OCI-LY7 (cell line): ENCODE data around the gene EPHA10. TPM values are rescaled to one million over a fixed set of nuclear protein-coding genes. Genes with fewer than 3 reads are reported as not detected.

Source experiments
- BruUV-seq: library from RNA; stranded (reverse); fragments of 400-500 nt; replicated peaks from 2 replicates; lab custom pipeline; 2021; lab: Mats Ljungman, UMichigan
- CTCF ChIA-PET: fragments of 300-600 bp; sonication (Branson Sonifier 250); formaldehyde crosslinking; loops from one replicate; lab custom pipeline; 2022; ENCODE audit warnings: antibody characterized with exemption; ENCODE audit not compliant: unreplicated experiment; lab: Charles Lee
- POLR2A ChIA-PET: fragments of 300-600 bp; sonication (Branson Sonifier 250); formaldehyde crosslinking; loops from one replicate; lab custom pipeline; 2022; ENCODE audit warnings: antibody characterized with exemption; lab: Charles Lee
- DNase-seq: peaks from one replicate; pipeline ENCODE4 v3.0.0-alpha.2; 2015; ENCODE audit warnings: low spot score
- H2AFZ ChIP-seq: fragments of 200-600 bp; sonication (generic), shearing (Covaris generic); 2 replicates; pipeline ENCODE4 v1.6.1; 2014; ENCODE audit warnings: mild to moderate bottlenecking, antibody characterized with exemption, low read length, moderate library complexity
- H3K27ac ChIP-seq: fragments of 200-600 bp; sonication (generic); 2 replicates; pipeline ENCODE4 v1.5.1; 2014; ENCODE audit warnings: mixed run types, low read depth, mild to moderate bottlenecking, moderate library complexity, low read length, inconsistent platforms; ENCODE audit not compliant: poor library complexity, severe bottlenecking
- H3K36me3 ChIP-seq: fragments of 200-600 bp; sonication (generic); 2 replicates; pipeline ENCODE4 v1.6.1; 2014; ENCODE audit warnings: mild to moderate bottlenecking, antibody characterized with exemption, low read length, moderate library complexity, mixed read lengths; ENCODE audit not compliant: insufficient read depth
- H3K4me1 ChIP-seq: fragments of 200-600 bp; sonication (generic); 2 replicates; pipeline ENCODE4 v1.5.1; 2014; ENCODE audit warnings: mild to moderate bottlenecking, low read length; ENCODE audit not compliant: insufficient read depth, poor library complexity, severe bottlenecking
- H3K4me2 ChIP-seq: fragments of 200-600 bp; sonication (generic); 2 replicates; pipeline ENCODE4 v1.6.1; 2014; ENCODE audit warnings: mild to moderate bottlenecking, low read length
- H3K4me3 ChIP-seq: fragments of 200-600 bp; sonication (generic); 2 replicates; pipeline ENCODE4 v1.5.1; 2014; ENCODE audit warnings: mild to moderate bottlenecking, low read depth, low read length; ENCODE audit not compliant: poor library complexity, severe bottlenecking
- H3K79me2 ChIP-seq: fragments of 200-600 bp; sonication (generic); 2 replicates; pipeline ENCODE4 v1.6.1; 2016; ENCODE audit warnings: low read depth, mild to moderate bottlenecking, low read length, moderate library complexity, mixed read lengths; ENCODE audit not compliant: insufficient read depth
- H3K9me2 ChIP-seq: fragments of 200-600 bp; sonication (generic); 2 replicates; pipeline ENCODE4 v1.6.1; 2016; ENCODE audit warnings: mild to moderate bottlenecking, low read length, mixed read lengths; ENCODE audit not compliant: insufficient read depth
- H3K9me3 ChIP-seq: fragments of 200-600 bp; sonication (generic); 2 replicates; pipeline ENCODE4 v1.6.1; 2014; ENCODE audit warnings: mild to moderate bottlenecking, mixed run types, low read length, mixed read lengths
- H4K20me1 ChIP-seq: fragments of 200-600 bp; sonication (generic); 2 replicates; pipeline ENCODE4 v1.6.1; 2014; ENCODE audit warnings: mild to moderate bottlenecking, antibody characterized with exemption, low read length, moderate library complexity, mixed read lengths; ENCODE audit not compliant: insufficient read depth
- CTCF ChIP-seq: fragments of 200-600 bp; sonication (generic); conservative IDR thresholded peaks from 2 replicates; pipeline ENCODE4 v1.5.1; 2014; ENCODE audit warnings: mild to moderate bottlenecking, antibody characterized with exemption, low read length, moderate library complexity, mixed read lengths
- EZH2phosphoT487 ChIP-seq: fragments of 200-600 bp; sonication (generic); IDR thresholded peaks from 2 replicates; pipeline ENCODE4 v1.6.1; 2018; ENCODE audit warnings: low read depth, borderline replicate concordance, mild to moderate bottlenecking, mixed run types, antibody characterized with exemption, low read length, moderate library complexity, mixed read lengths
- intact Hi-C: fragments of 100-400 bp; cut with micrococcal nuclease; formaldehyde crosslinking; loops from one replicate; pipeline ENCODE4 v1.10.0; 2022; ENCODE audit not compliant: unreplicated experiment
- total RNA-seq, 2 experiments: library from RNA; depleted of rRNA in 1 of 2; stranded (reverse); fragments of >200 nt in 1 of 2; shearing (Covaris generic) in 1 of 2; gene quantifications; 2 replicates each; pipeline ENCODE4 v1.2.3, GENCODE V29; 2014 to 2022

EPHA10 gene
- total RNA-seq, 2 experiments from 2014 or later: not detected

- POLR2A ChIA-PET: interaction anchor here (0.6 to 1.5 kb wide), 4 partner anchors 13 to 79 kb away, joined by 3 to 5 read pairs (median 4); no protein-coding TSS in a partner anchor
- peak; percentile 81 for DNase-seq
Observed at GRCh38 chr1:37682334-37682987, 82.5 kb downstream of the EPHA10 start.

GRCh38 chr1:37680933-37681332 is 84.0 kb downstream of the EPHA10 start:
- DNase-seq: no peak
- H3K4me3 ChIP-seq: no peak overlapping the region
- intact Hi-C loops: no loop called here
- no peaks in the 10 kb centered on the region for H3K9me2 ChIP-seq
- no peaks in the 10 kb centered on the region for H3K9me3 ChIP-seq
- no peaks in the 10 kb centered on the region for H3K79me2 ChIP-seq
- H3K4me1 ChIP-seq: peaks cover 41% of the 10 kb centered on the region
- CTCF ChIA-PET: interaction anchor here (1.6 kb wide), 1 partner anchor 80 kb away, joined by 4 read pairs; no protein-coding TSS in a partner anchor
- H4K20me1 ChIP-seq: no peaks in the 10 kb centered on the region
- H2AFZ ChIP-seq: no peak overlapping the region
- H3K36me3 ChIP-seq: peaks cover 54% of the 10 kb centered on the region
- POLR2A ChIA-PET: interaction anchor here (1.0 kb wide), 1 partner anchor 19 kb away, joined by 3 read pairs; no protein-coding TSS in a partner anchor
- TF ChIP-seq EZH2phosphoT487 (no peak), CTCF (no peak)
- BruUV-seq: no TSS peak
- H3K27ac ChIP-seq: no peak overlapping the region
- H3K4me2 ChIP-seq: no peak overlapping the region

More at GRCh38 chr1:37682334-37682987, 82.5 kb downstream of the EPHA10 start:
- no peaks in the 10 kb centered on the region for H4K20me1 ChIP-seq
- no peaks in the 10 kb centered on the region for H3K9me3 ChIP-seq
- intact Hi-C loops: loop anchor here (1.0 to 2.0 kb wide), 3 partner anchors 79 to 228 kb away; no protein-coding TSS in a partner anchor
- no peak overlapping the region for H2AFZ ChIP-seq
- CTCF ChIA-PET: interaction anchor here (0.7 to 1.6 kb wide), 4 partner anchors 76 to 87 kb away, joined by 3 to 9 read pairs (median 4); partner anchors contain the start of gene GNL2
- H3K36me3 ChIP-seq: peaks cover 68% of the 10 kb centered on the region
- TF ChIP-seq EZH2phosphoT487 (no peak), CTCF (peak; percentile 98)
- H3K9me2 ChIP-seq: no peaks in the 10 kb centered on the region
- BruUV-seq: no TSS peak
- no peak overlapping the region for H3K4me3 ChIP-seq
- no peak overlapping the region for H3K4me2 ChIP-seq
- H3K27ac ChIP-seq: peak overlapping the region; percentile 2
- H3K4me1 ChIP-seq: peaks cover 25% of the 10 kb centered on the region
- H3K79me2 ChIP-seq: peaks cover 2% of the 10 kb centered on the region; the same call in 1 of the 2 replicates
